ENCODE data around the gene MLF2.

GRCh38 chr12:6772726-6773589 lies 20.0 kb upstream of the MLF2 start:
- TF ChIP-seq, protein P1, sequence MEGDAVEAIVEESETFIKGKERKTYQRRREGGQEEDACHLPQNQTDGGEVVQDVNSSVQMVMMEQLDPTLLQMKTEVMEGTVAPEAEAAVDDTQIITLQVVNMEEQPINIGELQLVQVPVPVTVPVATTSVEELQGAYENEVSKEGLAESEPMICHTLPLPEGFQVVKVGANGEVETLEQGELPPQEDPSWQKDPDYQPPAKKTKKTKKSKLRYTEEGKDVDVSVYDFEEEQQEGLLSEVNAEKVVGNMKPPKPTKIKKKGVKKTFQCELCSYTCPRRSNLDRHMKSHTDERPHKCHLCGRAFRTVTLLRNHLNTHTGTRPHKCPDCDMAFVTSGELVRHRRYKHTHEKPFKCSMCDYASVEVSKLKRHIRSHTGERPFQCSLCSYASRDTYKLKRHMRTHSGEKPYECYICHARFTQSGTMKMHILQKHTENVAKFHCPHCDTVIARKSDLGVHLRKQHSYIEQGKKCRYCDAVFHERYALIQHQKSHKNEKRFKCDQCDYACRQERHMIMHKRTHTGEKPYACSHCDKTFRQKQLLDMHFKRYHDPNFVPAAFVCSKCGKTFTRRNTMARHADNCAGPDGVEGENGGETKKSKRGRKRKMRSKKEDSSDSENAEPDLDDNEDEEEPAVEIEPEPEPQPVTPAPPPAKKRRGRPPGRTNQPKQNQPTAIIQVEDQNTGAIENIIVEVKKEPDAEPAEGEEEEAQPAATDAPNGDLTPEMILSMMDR (IDR thresholded peaks at IDR 0.05 in 4 of 5, conservative IDR thresholded peaks at IDR 0.05 in 1 of 5) = no peak
- no peak for TF ChIP-seq POLR2A (IDR thresholded peaks at IDR 0.05)

Measured in gastrocnemius medialis (tissue), 4 donors.